Chondrocyte (in vitro differentiated cells): ENCODE results near the gene PARD6G. TPM values are rescaled to one million over a fixed set of nuclear protein-coding genes. Genes with fewer than 3 reads are reported as not detected.

Source experiments
- DNase-seq: peaks from one replicate; pipeline ENCODE4 v3.0.0; 2021; ENCODE audit warnings: mixed read lengths, low spot score
- H3K27ac Mint-ChIP-seq: one replicate; pipeline ENCODE4 v1.8.0; 2021; ENCODE audit warnings: mild to moderate bottlenecking, moderate library complexity, mixed read lengths; ENCODE audit not compliant: unreplicated experiment
- H3K27me3 Mint-ChIP-seq: 2 replicates; pipeline ENCODE4 v1.8.0; 2021; ENCODE audit warnings: low read depth, mixed read lengths
- H3K36me3 Mint-ChIP-seq: 2 replicates; pipeline ENCODE4 v1.8.0; 2021; ENCODE audit warnings: low read depth, mixed read lengths
- H3K4me1 Mint-ChIP-seq: 2 replicates; pipeline ENCODE4 v1.8.0; 2021; ENCODE audit warnings: low read depth, mild to moderate bottlenecking, mixed read lengths
- H3K4me3 Mint-ChIP-seq: one replicate; pipeline ENCODE4 v1.8.0; 2021; ENCODE audit warnings: mild to moderate bottlenecking, moderate library complexity, mixed read lengths; ENCODE audit not compliant: unreplicated experiment
- H3K9me3 Mint-ChIP-seq: 2 replicates; pipeline ENCODE4 v1.8.0; 2021; ENCODE audit warnings: low read depth, mixed read lengths
- CTCF ChIP-seq: fragments of 200-600 bp; sonication (generic); IDR thresholded peaks from 2 replicates; pipeline ENCODE4 v1.5.0; 2021; ENCODE audit warnings: antibody characterized with exemption, mild to moderate bottlenecking, moderate library complexity
- total RNA-seq: library from RNA; stranded (reverse); gene quantifications from 3 replicates; pipeline ENCODE4 v1.2.1, GENCODE V29; 2021

Gene PARD6G
- total RNA-seq, 1 donor from 2014 or later, result 17.7 TPM

GRCh38 chr18:80231151-80231550, 16.2 kb downstream of the PARD6G start:
- H3K4me1 Mint-ChIP-seq, result peaks cover 11% of the 10 kb centered on the region
- no peaks in the 10 kb centered on the region for H3K27me3 Mint-ChIP-seq
- no peak for DNase-seq
- no peak for TF ChIP-seq CTCF
- H3K9me3 Mint-ChIP-seq, result no peaks in the 10 kb centered on the region
- no peak overlapping the region for H3K27ac Mint-ChIP-seq
- no peaks in the 10 kb centered on the region for H3K36me3 Mint-ChIP-seq
- H3K4me3 Mint-ChIP-seq, result no peak overlapping the region

GRCh38 chr18:80229766-80230745, 17.3 kb downstream of the PARD6G start:
- H3K36me3 Mint-ChIP-seq, result no peaks in the 10 kb centered on the region
- H3K27me3 Mint-ChIP-seq, result no peaks in the 10 kb centered on the region
- H3K27ac Mint-ChIP-seq, result no peak overlapping the region
- no peak for TF ChIP-seq CTCF
- DNase-seq, result no peak
- peaks cover 22% of the 10 kb centered on the region for H3K4me1 Mint-ChIP-seq
- no peak overlapping the region for H3K4me3 Mint-ChIP-seq
- H3K9me3 Mint-ChIP-seq, result no peaks in the 10 kb centered on the region

- Mint-ChIP-seq H3K4me1 (peaks cover 25% of the 10 kb centered on the region), H3K27me3 (no peaks in the 10 kb centered on the region), H3K4me3 (no peak overlapping the region), H3K27ac (no peak overlapping the region), H3K36me3 (no peaks in the 10 kb centered on the region), H3K9me3 (no peaks in the 10 kb centered on the region)
- DNase-seq, result no peak
- TF ChIP-seq CTCF, result no peak
Observed at GRCh38 chr18:80229363-80229762, 18.0 kb downstream of the PARD6G start.

- no peaks in the 10 kb centered on the region for H3K27me3 Mint-ChIP-seq
- peaks cover 32% of the 10 kb centered on the region for H3K4me1 Mint-ChIP-seq
- no peak for TF ChIP-seq CTCF
- H3K27ac Mint-ChIP-seq, result no peak overlapping the region
- no peaks in the 10 kb centered on the region for H3K9me3 Mint-ChIP-seq
- no peaks in the 10 kb centered on the region for H3K36me3 Mint-ChIP-seq
- no peak overlapping the region for H3K4me3 Mint-ChIP-seq
- DNase-seq, result no peak
Observed at GRCh38 chr18:80228051-80228848, 19.1 kb downstream of the PARD6G start.

- Mint-ChIP-seq H3K27ac (no peak overlapping the region), H3K27me3 (no peaks in the 10 kb centered on the region), H3K36me3 (no peaks in the 10 kb centered on the region), H3K9me3 (no peaks in the 10 kb centered on the region), H3K4me3 (no peak overlapping the region), H3K4me1 (peaks cover 32% of the 10 kb centered on the region)
- DNase-seq, result no peak
- TF ChIP-seq CTCF, result no peak
Observed at GRCh38 chr18:80227472-80227871, 19.8 kb downstream of the PARD6G start.
